ENCODE data around the gene SBK2. TPM values are rescaled to one million over a fixed set of nuclear protein-coding genes. Genes with fewer than 3 reads are reported as not detected.

Gene SBK2
- total and polyA plus RNA-seq, 9 of the 15 experiments (the other 6 are each of a cell fraction or from before 2014, with no cell fraction given) = not detected

DNA sequence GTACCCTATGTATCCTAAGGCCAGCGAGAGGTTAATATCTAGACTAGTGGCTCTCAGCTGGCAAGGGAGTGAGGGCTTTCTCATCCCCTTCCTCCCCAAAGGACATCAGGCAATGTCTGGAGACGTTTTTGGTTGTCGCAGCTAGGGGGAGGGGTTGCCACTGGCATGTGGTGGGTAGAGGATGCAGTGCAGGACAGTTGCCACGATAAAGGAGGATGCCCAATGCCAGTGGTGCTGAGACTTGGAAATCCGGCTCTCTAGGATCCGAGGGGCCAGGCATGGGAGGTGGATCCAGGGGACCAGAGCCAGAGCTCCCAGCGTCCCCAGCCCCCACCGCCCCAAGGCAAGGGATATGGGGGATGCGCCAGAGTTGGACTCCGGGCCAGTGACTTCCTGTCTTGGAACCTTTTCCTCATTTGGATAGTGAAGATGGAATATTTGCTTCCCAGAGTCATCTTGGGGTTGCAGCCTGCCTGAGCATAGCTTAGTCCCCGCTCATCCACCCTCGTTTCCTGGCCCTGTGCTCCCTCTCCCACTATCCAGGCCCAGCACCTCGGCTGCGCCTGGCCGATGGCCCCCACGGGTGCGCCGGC is 43.8 kb downstream of the SBK2 start:
- ChIA-PET CTCF (ENCODE audit: low intra/inter-chr PET ratio) (no interaction called here), POLR2A (interaction anchor here (0.6 to 2.8 kb wide), 3 partner anchors 8 to 161 kb away, joined by 3 to 12 read pairs (median 5); partner anchors contain the start of gene NAT14)
- no peak overlapping the region; a peak in 1 of 4 replicates for H3K9ac ChIP-seq (ENCODE audit: insufficient read depth in 1 of 2, low read depth in 2 of 2, low read length in 2 of 2)
- BruUV-seq (replicated peaks) = no TSS peak
- no peak overlapping the region for H3K4me3 ChIP-seq
- no peaks in the 10 kb centered on the region for H3K36me3 ChIP-seq (ENCODE audit: control insufficient read depth, insufficient read depth, low read length)
- no peak overlapping the region for H2AFZ ChIP-seq (ENCODE audit: low read depth, low read length)
- no peak for DNase-seq (ENCODE audit: extremely low read depth in 1 of 4, low spot score in 3 of 4)
- no peak overlapping the region for H3K27ac ChIP-seq (ENCODE audit: extremely low read depth, low read depth, low read length)
- no peak for FAIRE-seq
- H3K9me1 ChIP-seq (ENCODE audit: control insufficient read depth, insufficient read depth, low read length) = no peaks in the 10 kb centered on the region
- H3K9me3 ChIP-seq (replicated peaks; ENCODE audit: control insufficient read depth, insufficient read depth, low read depth, low read length) = no peaks in the 10 kb centered on the region
- 43% methylated on average over 16 of the region's 18 CpGs for WGBS (ENCODE audit: insufficient coverage, low coverage, missing lambda C conversion rate)
- H3K4me1 ChIP-seq (replicated peaks in 1 of 2; ENCODE audit: control insufficient read depth in 2 of 2, insufficient read depth in 2 of 2, low read length in 2 of 2) = peaks cover 12 to 59% of the 10 kb centered on the region in 2 experiments
- no peaks in the 10 kb centered on the region for H4K20me1 ChIP-seq (replicated peaks; ENCODE audit: control insufficient read depth, insufficient read depth, low read length)
- in situ Hi-C loops (cut with MboI) (no loop called here), intact Hi-C loops (cut with micrococcal nuclease) (no loop called here)
- no peak for TF ChIP-seq KDM2B (CRISPR knock-in tag; IDR thresholded peaks at IDR 0.05)
- no peak for TF ChIP-seq CREM (IDR thresholded peaks at IDR 0.05; ENCODE audit: low read depth)
- peak; percentile 75 for TF ChIP-seq ZNF263 (CRISPR knock-in tag; IDR thresholded peaks at IDR 0.05; ENCODE audit: borderline replicate concordance)
- peaks cover 0 to 4% of the 10 kb centered on the region in 2 experiments; a peak in 1 of 5 replicates for H3K27me3 ChIP-seq (ENCODE audit: control insufficient read depth in 2 of 2, insufficient read depth in 2 of 2, low read length in 2 of 2)
- H3K79me2 ChIP-seq (ENCODE audit: control insufficient read depth, insufficient read depth, low read length) = no peaks in the 10 kb centered on the region
- no peak overlapping the region for H3K4me2 ChIP-seq (ENCODE audit: insufficient read depth, low read length)
- ATAC-seq = no peak

DNA sequence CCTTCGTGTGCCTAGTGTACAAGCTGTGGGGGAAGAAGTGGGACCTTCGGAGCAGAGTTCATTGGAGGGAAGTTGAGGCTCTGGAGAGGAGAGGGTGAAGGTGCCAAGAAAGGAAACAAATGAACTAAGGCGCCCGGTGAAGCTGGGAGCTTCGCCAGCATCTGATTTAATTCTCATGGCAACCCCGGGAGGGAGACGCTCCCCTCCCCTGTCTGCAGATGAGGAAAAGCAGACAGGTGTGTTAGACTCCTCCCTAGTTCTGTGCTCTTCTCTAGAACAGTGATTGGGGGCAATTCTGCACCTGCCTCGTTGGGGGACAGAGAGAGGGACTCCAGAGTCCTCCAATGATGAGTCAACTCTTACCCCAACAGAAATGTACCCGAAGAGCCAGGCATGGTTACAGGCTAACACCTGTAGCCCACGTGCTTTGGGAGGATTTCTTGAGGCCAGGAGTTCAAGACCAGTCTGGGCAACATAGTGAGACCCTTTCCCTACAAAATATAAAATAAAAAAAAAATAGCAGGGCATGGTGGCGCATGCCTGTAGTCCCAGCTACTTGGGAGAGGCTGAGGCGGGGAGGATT is 44.5 kb downstream of the SBK2 start:
- CTCF ChIA-PET (ENCODE audit: low intra/inter-chr PET ratio) = no interaction called here
- in situ Hi-C loops (cut with MboI) (no loop called here), intact Hi-C loops (cut with micrococcal nuclease) (no loop called here)
- no peak overlapping the region for H3K4me2 ChIP-seq (ENCODE audit: insufficient read depth, low read length)
- no peak overlapping the region for H2AFZ ChIP-seq (ENCODE audit: low read depth, low read length)
- H3K27ac ChIP-seq (ENCODE audit: extremely low read depth, low read depth, low read length) = no peak overlapping the region
- peaks cover 18 to 62% of the 10 kb centered on the region in 2 experiments for H3K4me1 ChIP-seq (replicated peaks in 1 of 2; ENCODE audit: control insufficient read depth in 2 of 2, insufficient read depth in 2 of 2, low read length in 2 of 2)
- BruUV-seq (replicated peaks) = no TSS peak
- H3K9me3 ChIP-seq (replicated peaks; ENCODE audit: control insufficient read depth, insufficient read depth, low read depth, low read length) = no peaks in the 10 kb centered on the region
- no peak for DNase-seq (ENCODE audit: extremely low read depth in 1 of 4, low spot score in 3 of 4)
- FAIRE-seq = no peak
- H3K36me3 ChIP-seq (ENCODE audit: control insufficient read depth, insufficient read depth, low read length) = no peaks in the 10 kb centered on the region
- POLR2A ChIA-PET = interaction anchor here (0.9 to 2.8 kb wide), 3 partner anchors 8 to 25 kb away, joined by 4 to 12 read pairs (median 5); partner anchors contain the start of gene NAT14
- peak overlapping the region in 1 of 2 experiments; percentile 64; a peak in 1 of 4 replicates for H3K9ac ChIP-seq (ENCODE audit: insufficient read depth in 1 of 2, low read depth in 2 of 2, low read length in 2 of 2)
- H3K9me1 ChIP-seq (ENCODE audit: control insufficient read depth, insufficient read depth, low read length) = no peaks in the 10 kb centered on the region
- H4K20me1 ChIP-seq (replicated peaks; ENCODE audit: control insufficient read depth, insufficient read depth, low read length) = no peaks in the 10 kb centered on the region
- no peak for TF ChIP-seq RFX7 (CRISPR knock-in tag; IDR thresholded peaks at IDR 0.05)
- TF ChIP-seq CCAR2 (IDR thresholded peaks at IDR 0.05; ENCODE audit: low read depth, low read length) = no peak
- TF ChIP-seq PBX2 (CRISPR knock-in tag; IDR thresholded peaks at IDR 0.05; ENCODE audit: low read depth) = no peak
- TF ChIP-seq PBX2 (tag; conservative IDR thresholded peaks at IDR 0.05; ENCODE audit: low read depth) = no peak
- TF ChIP-seq ZNF121 (CRISPR knock-in tag; conservative IDR thresholded peaks at IDR 0.05) = peak; percentile 53; the same call in 1 of the 2 replicates
- H3K79me2 ChIP-seq (ENCODE audit: control insufficient read depth, insufficient read depth, low read length) = no peaks in the 10 kb centered on the region
- no peak overlapping the region for H3K4me3 ChIP-seq
- peaks cover 0 to 4% of the 10 kb centered on the region in 2 experiments; a peak in 1 of 5 replicates for H3K27me3 ChIP-seq (ENCODE audit: control insufficient read depth in 2 of 2, insufficient read depth in 2 of 2, low read length in 2 of 2)
- WGBS (ENCODE audit: insufficient coverage, low coverage, missing lambda C conversion rate) = 30% methylated on average over 11 of the region's 12 CpGs
- ATAC-seq = no peak
